Nephron progenitor cell (in vitro differentiated cells): ENCODE data around the gene THBS2.

Source experiments
- DNase-seq: peaks from one replicate; pipeline ENCODE4 v3.0.0; 2021
- H3K27ac Mint-ChIP-seq: 2 replicates; pipeline ENCODE4 v1.8.0; 2021; ENCODE audit warnings: mild to moderate bottlenecking, moderate library complexity, mixed read lengths
- H3K27me3 Mint-ChIP-seq: 2 replicates; pipeline ENCODE4 v1.8.0; 2021; ENCODE audit warnings: mild to moderate bottlenecking, low read depth, mixed read lengths; ENCODE audit not compliant: poor library complexity
- H3K36me3 Mint-ChIP-seq: 2 replicates; pipeline ENCODE4 v1.8.0; 2021; ENCODE audit warnings: low read depth, mixed read lengths
- H3K4me1 Mint-ChIP-seq: 2 replicates; pipeline ENCODE4 v1.8.0; 2021; ENCODE audit warnings: mixed read lengths
- H3K4me3 Mint-ChIP-seq: 2 replicates; pipeline ENCODE4 v1.8.0; 2021; ENCODE audit warnings: mild to moderate bottlenecking, moderate library complexity, mixed read lengths
- H3K9me3 Mint-ChIP-seq: 2 replicates; pipeline ENCODE4 v1.8.0; 2021; ENCODE audit warnings: mild to moderate bottlenecking, moderate library complexity, mixed read lengths
- CTCF ChIP-seq: fragments of 200-600 bp; sonication (generic); IDR thresholded peaks from 2 replicates; pipeline ENCODE4 v1.5.0; 2021; ENCODE audit warnings: antibody characterized with exemption

Gene THBS2

GRCh38 chr6:169189182-169189581, 64.5 kb downstream of the THBS2 start:
- DNase-seq = no peak
- peaks cover 3% of the 10 kb centered on the region for H3K27me3 Mint-ChIP-seq
- H3K27ac Mint-ChIP-seq = no peak overlapping the region
- peaks cover 29% of the 10 kb centered on the region for H3K9me3 Mint-ChIP-seq
- no peak for TF ChIP-seq CTCF
- no peak overlapping the region for H3K4me3 Mint-ChIP-seq
- peaks cover 8% of the 10 kb centered on the region for H3K4me1 Mint-ChIP-seq
- H3K36me3 Mint-ChIP-seq = no peaks in the 10 kb centered on the region

- Mint-ChIP-seq H3K27me3 (peaks cover 3% of the 10 kb centered on the region), H3K9me3 (peaks cover 22% of the 10 kb centered on the region), H3K4me1 (peaks cover 8% of the 10 kb centered on the region), H3K4me3 (no peak overlapping the region), H3K36me3 (no peaks in the 10 kb centered on the region), H3K27ac (no peak overlapping the region)
- TF ChIP-seq CTCF = no peak
- no peak for DNase-seq
Observed at GRCh38 chr6:169188475-169188874, 65.2 kb downstream of the THBS2 start.

- H3K36me3 Mint-ChIP-seq = no peaks in the 10 kb centered on the region
- peaks cover 3% of the 10 kb centered on the region for H3K27me3 Mint-ChIP-seq
- no peak for TF ChIP-seq CTCF
- H3K27ac Mint-ChIP-seq = no peak overlapping the region
- DNase-seq = no peak
- H3K4me1 Mint-ChIP-seq = peaks cover 8% of the 10 kb centered on the region
- no peak overlapping the region for H3K4me3 Mint-ChIP-seq
- H3K9me3 Mint-ChIP-seq = peaks cover 17% of the 10 kb centered on the region
Observed at GRCh38 chr6:169188051-169188470, 65.6 kb downstream of the THBS2 start.

- H3K36me3 Mint-ChIP-seq = no peaks in the 10 kb centered on the region
- TF ChIP-seq CTCF = no peak
- no peak for DNase-seq
- H3K4me3 Mint-ChIP-seq = no peak overlapping the region
- peaks cover 7% of the 10 kb centered on the region for H3K27me3 Mint-ChIP-seq
- no peak overlapping the region for H3K27ac Mint-ChIP-seq
- peaks cover 8% of the 10 kb centered on the region for H3K4me1 Mint-ChIP-seq
- H3K9me3 Mint-ChIP-seq = peaks cover 6% of the 10 kb centered on the region
Observed at GRCh38 chr6:169186496-169187169, 67.0 kb downstream of the THBS2 start.

GRCh38 chr6:169185692-169186485, 67.8 kb downstream of the THBS2 start:
- Mint-ChIP-seq H3K4me3 (no peak overlapping the region), H3K27ac (no peak overlapping the region), H3K36me3 (no peaks in the 10 kb centered on the region), H3K4me1 (peaks cover 1% of the 10 kb centered on the region), H3K9me3 (peaks cover 4% of the 10 kb centered on the region), H3K27me3 (peaks cover 7% of the 10 kb centered on the region)
- no peak for DNase-seq
- TF ChIP-seq CTCF = no peak
